ENCODE results near the gene TMEM233. TPM values are rescaled to one million over a fixed set of nuclear protein-coding genes. Genes with fewer than 3 reads are reported as not detected.

Gene TMEM233
- polyA plus RNA-seq, 2 of the 4 experiments (the other 2 are of a cell fraction), result not detected

GRCh38 chr12:119594772-119595445 lies 1.3 kb downstream of the TMEM233 start:
- FAIRE-seq (no peak), ATAC-seq (peak; percentile 67 to 78; a peak in 5 of 6 replicates), DNase-seq (ENCODE audit: low read depth in 1 of 2, low spot score in 1 of 2) (no peak)
- H3K27ac ChIP-seq, result 0 out of 6 replicates have a peak overlapping the region, but pooled peaks of 1 of the 2 experiments have one; percentile 3
- H3K9me3 ChIP-seq, result no peaks in the 10 kb centered on the region
- H3K4me2 ChIP-seq, result peak overlapping the region; percentile 62
- no peaks in the 10 kb centered on the region for H3K4me1 ChIP-seq
- peak overlapping the region; percentile 35 for H3K4me3 ChIP-seq
- CTCF ChIA-PET, result no interaction called here
- TF ChIP-seq REST (IDR thresholded peaks at IDR 0.05), result no peak
- WGBS (ENCODE audit: missing lambda C conversion rate), result 4% methylated on average over 34 of the region's 49 CpGs
- POLR2A ChIA-PET, result no interaction called here

GRCh38 chr12:119598159-119598558 lies 4.6 kb downstream of the TMEM233 start:
- ChIA-PET POLR2A (no interaction called here), CTCF (interaction anchor here (1.0 kb wide), 1 partner anchor 53 kb away, joined by 3 read pairs; no protein-coding TSS in a partner anchor)
- no peaks in the 10 kb centered on the region for H3K4me1 ChIP-seq
- FAIRE-seq, result no peak
- 0% methylated on average over 1 of the region's 1 CpG for WGBS (ENCODE audit: missing lambda C conversion rate)
- no peak overlapping the region for H3K4me2 ChIP-seq
- TF ChIP-seq RARB (CRISPR knock-in tag; IDR thresholded peaks at IDR 0.05) (no peak), SREBF2 (IDR thresholded peaks at IDR 0.05) (no peak), RFX5 (IDR thresholded peaks at IDR 0.05) (no peak), HMGXB4 (CRISPR knock-in tag; IDR thresholded peaks at IDR 0.05; ENCODE audit: borderline replicate concordance) (no peak), EHF (CRISPR knock-in tag; IDR thresholded peaks at IDR 0.05) (no peak), ZNF302 (CRISPR knock-in tag; IDR thresholded peaks at IDR 0.05) (no peak), POLR2AphosphoS2 (conservative IDR thresholded peaks at IDR 0.05; ENCODE audit: low read length) (no peak), HES2 (IDR thresholded peaks at IDR 0.05) (no peak), ATOH8 (CRISPR knock-in tag; IDR thresholded peaks at IDR 0.05; ENCODE audit: low read depth) (no peak), ZFP36 (IDR thresholded peaks at IDR 0.05; ENCODE audit: borderline replicate concordance, partially characterized antibody) (no peak), RCOR1 (IDR thresholded peaks at IDR 0.05; ENCODE audit: low read depth, low read length) (no peak)
- H3K4me3 ChIP-seq, result no peak overlapping the region
- DNase-seq (ENCODE audit: low read depth in 1 of 2, low spot score in 1 of 2), result no peak
- ATAC-seq, result no peak
- no peak overlapping the region for H3K27ac ChIP-seq
- H3K9me3 ChIP-seq, result no peaks in the 10 kb centered on the region

- Histone ChIP-seq H3K4me2 (no peak overlapping the region), H3K27ac (no peak overlapping the region), H3K9me3 (no peaks in the 10 kb centered on the region), H3K4me3 (no peak overlapping the region), H3K4me1 (no peaks in the 10 kb centered on the region)
- FAIRE-seq (no peak), DNase-seq (ENCODE audit: low read depth in 1 of 2, low spot score in 1 of 2) (no peak), ATAC-seq (no peak)
- WGBS (ENCODE audit: missing lambda C conversion rate), result 33% methylated on average over 7 of the region's 7 CpGs
- TF ChIP-seq SREBF2 (IDR thresholded peaks at IDR 0.05) (no peak), MAZ (IDR thresholded peaks at IDR 0.05; ENCODE audit: borderline replicate concordance, low read depth, low read length) (no peak), EHF (CRISPR knock-in tag; IDR thresholded peaks at IDR 0.05) (no peak), CBX2 (IDR thresholded peaks at IDR 0.05; ENCODE audit: borderline replicate concordance, low read depth) (no peak), KDM5A (IDR thresholded peaks at IDR 0.05) (no peak)
- POLR2A ChIA-PET, result no interaction called here
- CTCF ChIA-PET, result no interaction called here
Measured at GRCh38 chr12:119601877-119602733, 8.5 kb downstream of the TMEM233 start.

Data from A549 (cell line).